Cardiac muscle cell (in vitro differentiated cells and primary cell): Measurements from ENCODE around the gene DDX10. TPM values are rescaled to one million over a fixed set of nuclear protein-coding genes. Genes with fewer than 3 reads are reported as not detected.

Experiments
- DNase-seq, 2 donors: peaks; one replicate each; pipeline versions ENCODE4 v3.0.0 to v3.0.0-alpha.2; 2010 to 2017; ENCODE audit warnings: low read depth in 1 of 2, low spot score in 1 of 2
- H3K27ac ChIP-seq: fragments of 200-600 bp; sonication (generic); 2 replicates; pipeline ENCODE4 v1.5.1; 2016
- H3K27me3 ChIP-seq: fragments of 200-600 bp; sonication (generic); 2 replicates; pipeline ENCODE4 v1.6.0; 2016; ENCODE audit warnings: control low read depth
- H3K36me3 ChIP-seq: fragments of 200-600 bp; sonication (generic); 2 replicates; pipeline ENCODE4 v1.5.1; 2016; ENCODE audit warnings: control low read depth
- H3K4me1 ChIP-seq: fragments of 200-600 bp; sonication (generic); 2 replicates; pipeline ENCODE4 v1.8.1; 2017; ENCODE audit warnings: low read depth, mild to moderate bottlenecking, mixed run types
- H3K4me3 ChIP-seq: fragments of 200-600 bp; sonication (generic); 2 replicates; pipeline ENCODE4 v1.5.1; 2016; ENCODE audit warnings: mild to moderate bottlenecking
- H3K9me3 ChIP-seq: fragments of 200-600 bp; sonication (generic); 2 replicates; pipeline ENCODE4 v1.5.1; 2017; ENCODE audit warnings: low read depth, mild to moderate bottlenecking, control low read depth
- polyA plus RNA-seq: library from polyadenylated mRNA; unstranded; fragments of >200 nt; fragmentation: Nextera tagmentation; extraction: Ambion mirVana; gene quantifications from 2 replicates; pipeline ENCODE4 v1.2.1, GENCODE V29; 2016
- total RNA-seq: library from RNA; depleted of rRNA; stranded (reverse); fragments of >200 nt; gene quantifications from 2 replicates; pipeline ENCODE4 v1.2.3, GENCODE V29; 2016
- TF ChIP-seq, protein P1 (sequence below): IDR thresholded peaks from 2 replicates; pipeline ENCODE4 v1.5.1; 2012; ENCODE audit warnings: low read depth, mild to moderate bottlenecking, low read length

The DDX10 gene
- total and polyA plus RNA-seq, 2 experiments from 2014 or later: 16.0 to 17.9 TPM

DNA sequence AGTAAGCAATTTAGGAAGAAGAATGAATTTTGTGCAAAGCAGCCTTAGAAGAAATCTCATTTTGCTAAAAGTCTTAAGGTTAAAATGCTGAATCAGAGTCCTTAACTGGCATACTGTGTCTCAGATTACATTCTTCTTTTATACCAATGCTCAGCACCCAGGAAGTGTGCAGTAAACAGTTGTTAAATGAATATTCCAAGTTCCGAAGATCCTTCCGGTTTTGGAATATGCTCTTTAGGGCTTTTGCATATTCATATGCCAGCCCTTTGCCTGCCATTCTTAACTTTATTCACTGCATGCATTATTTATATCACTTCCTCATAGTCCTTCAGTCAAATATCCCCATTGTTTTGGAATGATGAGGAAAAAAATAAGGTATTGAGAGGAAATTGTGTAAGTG lies 242.0 kb downstream of the DDX10 start:
- Histone ChIP-seq H3K27me3 (no peaks in the 10 kb centered on the region), H3K9me3 (no peaks in the 10 kb centered on the region), H3K27ac (no peak overlapping the region), H3K4me1 (no peaks in the 10 kb centered on the region), H3K4me3 (no peak overlapping the region), H3K36me3 (no peaks in the 10 kb centered on the region)
- TF ChIP-seq, protein P1, sequence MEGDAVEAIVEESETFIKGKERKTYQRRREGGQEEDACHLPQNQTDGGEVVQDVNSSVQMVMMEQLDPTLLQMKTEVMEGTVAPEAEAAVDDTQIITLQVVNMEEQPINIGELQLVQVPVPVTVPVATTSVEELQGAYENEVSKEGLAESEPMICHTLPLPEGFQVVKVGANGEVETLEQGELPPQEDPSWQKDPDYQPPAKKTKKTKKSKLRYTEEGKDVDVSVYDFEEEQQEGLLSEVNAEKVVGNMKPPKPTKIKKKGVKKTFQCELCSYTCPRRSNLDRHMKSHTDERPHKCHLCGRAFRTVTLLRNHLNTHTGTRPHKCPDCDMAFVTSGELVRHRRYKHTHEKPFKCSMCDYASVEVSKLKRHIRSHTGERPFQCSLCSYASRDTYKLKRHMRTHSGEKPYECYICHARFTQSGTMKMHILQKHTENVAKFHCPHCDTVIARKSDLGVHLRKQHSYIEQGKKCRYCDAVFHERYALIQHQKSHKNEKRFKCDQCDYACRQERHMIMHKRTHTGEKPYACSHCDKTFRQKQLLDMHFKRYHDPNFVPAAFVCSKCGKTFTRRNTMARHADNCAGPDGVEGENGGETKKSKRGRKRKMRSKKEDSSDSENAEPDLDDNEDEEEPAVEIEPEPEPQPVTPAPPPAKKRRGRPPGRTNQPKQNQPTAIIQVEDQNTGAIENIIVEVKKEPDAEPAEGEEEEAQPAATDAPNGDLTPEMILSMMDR: no peak
- no peak for DNase-seq

- no peaks in the 10 kb centered on the region for H3K27me3 ChIP-seq
- no peak overlapping the region for H3K27ac ChIP-seq
- no peaks in the 10 kb centered on the region for H3K36me3 ChIP-seq
- no peak for DNase-seq
- TF ChIP-seq, protein P1: no peak
- H3K9me3 ChIP-seq: no peaks in the 10 kb centered on the region
- no peak overlapping the region for H3K4me3 ChIP-seq
- H3K4me1 ChIP-seq: peaks cover 12% of the 10 kb centered on the region
Observed at GRCh38 chr11:108909041-108909440, 244.2 kb downstream of the DDX10 start.

- H3K9me3 ChIP-seq: no peaks in the 10 kb centered on the region
Observed at GRCh38 chr11:108909921-108910320, 245.1 kb downstream of the DDX10 start.

GRCh38 chr11:108912581-108912980 lies 247.7 kb downstream of the DDX10 start:
- peak in 1 of 2 donors; percentile 47 for DNase-seq
- Histone ChIP-seq H3K27me3 (no peaks in the 10 kb centered on the region), H3K4me1 (peaks cover 12% of the 10 kb centered on the region), H3K27ac (no peak overlapping the region), H3K36me3 (no peaks in the 10 kb centered on the region), H3K9me3 (no peaks in the 10 kb centered on the region), H3K4me3 (no peak overlapping the region)
- TF ChIP-seq, protein P1: no peak

More at GRCh38 chr11:108909921-108910320, 245.1 kb downstream of the DDX10 start:
- H3K4me3 ChIP-seq: no peak overlapping the region
- no peaks in the 10 kb centered on the region for H3K36me3 ChIP-seq
- TF ChIP-seq, protein P1: no peak
- H3K27ac ChIP-seq: no peak overlapping the region
- no peaks in the 10 kb centered on the region for H3K27me3 ChIP-seq
- peaks cover 12% of the 10 kb centered on the region for H3K4me1 ChIP-seq
- no peak for DNase-seq

DNA sequence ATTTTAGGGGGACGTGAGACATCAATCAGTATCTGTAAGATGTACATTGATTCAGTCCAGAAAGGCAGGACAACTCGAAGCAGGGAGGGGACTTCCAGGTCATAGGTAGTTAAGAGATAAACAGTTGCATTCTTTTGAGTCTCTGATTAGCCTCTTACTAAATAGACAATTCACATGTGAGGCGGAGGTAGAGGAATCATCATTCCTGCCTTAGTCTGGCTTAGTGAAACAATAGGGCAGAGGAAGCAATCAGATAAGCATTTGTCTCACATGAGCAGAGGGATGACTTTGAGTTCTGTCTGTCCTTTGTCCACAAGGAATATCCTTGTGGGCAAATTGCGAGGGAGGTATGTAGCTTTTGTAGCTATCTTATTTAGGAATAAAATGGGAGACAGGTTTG lies 248.3 kb downstream of the DDX10 start:
- Histone ChIP-seq H3K36me3 (no peaks in the 10 kb centered on the region), H3K4me1 (peaks cover 12% of the 10 kb centered on the region), H3K27me3 (no peaks in the 10 kb centered on the region), H3K4me3 (no peak overlapping the region), H3K9me3 (no peaks in the 10 kb centered on the region), H3K27ac (no peak overlapping the region)
- no peak for DNase-seq
- TF ChIP-seq, protein P1: no peak

GRCh38 chr11:108914211-108914610 lies 249.3 kb downstream of the DDX10 start:
- DNase-seq: no peak
- no peak overlapping the region for H3K27ac ChIP-seq

More at GRCh38 chr11:108914211-108914610, 249.3 kb downstream of the DDX10 start:
- TF ChIP-seq, protein P1: no peak
- Histone ChIP-seq H3K4me1 (peaks cover 12% of the 10 kb centered on the region), H3K9me3 (no peaks in the 10 kb centered on the region), H3K4me3 (no peak overlapping the region), H3K27me3 (no peaks in the 10 kb centered on the region), H3K36me3 (no peaks in the 10 kb centered on the region)
